ENCODE results near the gene HDAC4. TPM values are rescaled to one million over a fixed set of nuclear protein-coding genes. Genes with fewer than 3 reads are reported as not detected.

The HDAC4 gene
- total RNA-seq, 1 donor from 2014 or later = 33.9 TPM

GRCh38 chr2:239152239-239152915 lies 248.4 kb downstream of the HDAC4 start:
- no peak for ATAC-seq

DNA sequence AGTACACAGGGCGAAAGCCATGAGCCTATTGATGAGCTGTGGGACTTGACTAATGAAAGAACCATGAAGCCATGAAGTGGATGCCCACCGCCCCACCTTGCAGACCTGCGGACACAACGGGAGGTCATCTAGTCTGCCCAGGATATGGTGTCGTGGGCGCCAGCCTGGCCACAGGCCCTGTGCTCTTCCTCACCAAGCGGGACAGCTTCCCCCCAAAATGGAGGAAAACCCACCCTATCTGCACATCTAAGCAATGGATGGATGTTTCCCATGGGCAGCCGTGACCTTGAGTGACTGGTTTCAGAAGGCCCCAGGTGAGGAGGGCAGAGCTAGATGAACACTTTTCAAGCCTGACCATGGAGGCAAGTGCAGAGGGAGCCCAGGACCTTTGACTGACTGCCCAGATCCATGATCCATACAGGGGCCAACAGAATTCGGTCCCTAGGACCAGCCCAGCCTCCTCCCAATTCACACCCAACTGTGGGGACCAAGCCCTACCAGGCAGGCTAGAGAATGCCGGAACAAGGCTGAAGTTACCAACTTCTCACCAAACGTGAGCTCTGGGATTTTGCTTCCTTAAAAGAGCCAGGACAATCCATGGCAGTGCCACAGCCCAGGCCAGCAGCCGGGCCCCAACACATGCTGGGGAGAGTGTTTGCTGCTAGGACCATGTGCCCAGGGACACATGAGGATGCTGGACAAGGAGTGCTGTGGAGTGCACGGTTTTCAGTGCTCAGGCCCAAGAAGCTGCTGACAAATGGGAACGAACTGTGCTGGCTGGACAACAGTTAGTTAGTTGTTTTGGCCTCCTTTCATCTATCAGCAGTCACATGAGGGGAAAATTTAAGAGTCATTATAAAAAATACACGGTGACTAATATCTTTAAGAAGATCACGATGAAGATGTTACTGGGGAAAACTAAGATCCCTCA lies 249.4 kb downstream of the HDAC4 start:
- no peak for ATAC-seq

DNA sequence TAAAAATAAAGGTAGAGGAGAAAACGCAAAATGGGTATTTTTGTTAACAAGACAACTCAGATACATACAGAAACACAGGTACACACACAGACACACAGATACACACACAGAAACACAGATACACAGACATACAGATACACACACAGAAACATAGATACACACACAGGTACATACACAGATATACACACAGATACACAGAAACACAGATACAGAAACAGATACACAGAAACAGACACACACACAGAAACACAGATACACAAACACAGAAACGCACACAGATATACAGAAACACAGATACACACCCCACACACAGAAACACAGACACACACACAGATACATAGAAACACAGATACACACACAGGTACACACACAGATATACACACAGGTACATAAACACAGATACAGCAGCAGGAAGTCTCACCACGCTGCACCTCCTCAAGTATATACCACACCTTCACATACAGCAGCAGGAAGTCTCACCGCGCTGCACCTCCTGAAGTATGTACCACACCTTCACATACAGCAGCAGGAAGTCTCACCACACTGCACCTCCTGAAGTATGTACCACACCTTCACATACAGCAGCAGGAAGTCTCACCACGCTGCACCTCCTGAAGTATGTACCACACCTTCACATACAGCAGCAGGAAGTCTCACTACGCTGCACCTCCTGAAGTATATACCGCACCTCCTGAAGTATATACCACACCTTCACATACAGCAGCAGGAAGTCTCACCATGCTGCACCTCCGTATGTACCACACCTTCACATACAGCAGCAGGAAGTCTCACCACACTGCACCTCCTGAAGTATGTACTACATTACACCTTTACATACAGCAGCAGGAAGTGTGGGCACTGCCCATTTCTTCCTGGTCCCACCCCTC lies 250.5 kb downstream of the HDAC4 start:
- ATAC-seq = peak; percentile 67

DNA sequence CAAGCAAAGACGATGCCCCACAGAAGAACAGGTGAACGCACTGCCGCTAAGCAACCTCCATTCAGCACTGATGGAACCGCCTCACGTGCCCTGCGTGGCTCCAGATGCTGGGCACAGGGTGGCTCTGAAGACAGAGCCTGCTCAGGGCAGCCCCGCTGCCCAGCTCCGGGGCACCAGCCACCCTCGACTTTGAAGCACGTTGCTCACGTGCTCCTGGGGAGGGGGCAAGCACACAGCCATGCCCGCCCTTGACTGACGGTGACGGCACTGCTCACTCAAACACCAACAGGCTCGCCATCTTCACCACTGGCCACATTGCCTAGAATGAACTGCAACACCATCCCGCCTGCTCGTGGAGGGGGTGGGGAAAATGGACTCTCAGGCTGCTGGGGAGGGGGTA lies 251.3 kb downstream of the HDAC4 start:
- ATAC-seq = no peak

DNA sequence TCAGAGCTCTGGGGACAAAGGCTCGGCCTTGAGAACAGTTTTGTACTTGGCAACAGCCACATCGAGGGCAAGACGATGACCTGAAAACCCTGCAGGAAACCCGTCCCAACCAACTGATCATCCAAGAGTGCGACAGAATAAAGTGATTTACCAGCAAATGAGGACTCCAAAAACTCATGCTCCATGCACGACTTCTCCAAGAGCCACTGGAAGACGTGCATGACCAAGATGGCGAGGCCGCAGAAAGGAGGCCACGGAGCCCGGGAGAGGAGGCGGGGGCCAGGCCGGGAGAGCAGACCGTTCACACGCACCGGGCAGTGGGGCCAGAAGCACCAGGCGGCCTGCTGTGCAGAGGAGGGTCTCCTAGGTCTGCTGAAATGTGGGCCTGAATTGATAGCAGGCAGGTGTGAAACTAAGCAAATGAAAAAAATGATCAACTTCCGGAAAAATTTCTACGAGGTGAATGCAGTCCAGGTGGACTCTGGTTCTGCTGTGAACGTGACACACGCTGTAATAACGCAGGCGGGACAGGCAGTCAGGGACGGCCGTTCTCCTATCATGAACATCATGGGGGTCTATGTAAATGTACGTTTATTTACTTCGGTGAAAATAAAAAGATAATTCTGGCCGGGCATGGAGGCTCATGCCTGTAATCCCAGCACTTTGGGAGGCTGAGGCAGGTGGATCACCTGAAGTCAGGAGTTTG lies 252.2 kb downstream of the HDAC4 start:
- ATAC-seq = no peak

GRCh38 chr2:239147376-239147775 lies 253.4 kb downstream of the HDAC4 start:
- ATAC-seq = no peak

GRCh38 chr2:239146741-239147181 lies 254.1 kb downstream of the HDAC4 start:
- ATAC-seq = no peak

GRCh38 chr2:239146011-239146641 lies 254.7 kb downstream of the HDAC4 start:
- no peak for ATAC-seq

- ATAC-seq = no peak
These were observed 255.2 kb downstream of the HDAC4 start for GRCh38 chr2:239145601-239146000.

- ATAC-seq = no peak
These were observed 255.7 kb downstream of the HDAC4 start for GRCh38 chr2:239145106-239145505.

- no peak for ATAC-seq
These were observed 256.2 kb downstream of the HDAC4 start for GRCh38 chr2:239144713-239144999.

DNA sequence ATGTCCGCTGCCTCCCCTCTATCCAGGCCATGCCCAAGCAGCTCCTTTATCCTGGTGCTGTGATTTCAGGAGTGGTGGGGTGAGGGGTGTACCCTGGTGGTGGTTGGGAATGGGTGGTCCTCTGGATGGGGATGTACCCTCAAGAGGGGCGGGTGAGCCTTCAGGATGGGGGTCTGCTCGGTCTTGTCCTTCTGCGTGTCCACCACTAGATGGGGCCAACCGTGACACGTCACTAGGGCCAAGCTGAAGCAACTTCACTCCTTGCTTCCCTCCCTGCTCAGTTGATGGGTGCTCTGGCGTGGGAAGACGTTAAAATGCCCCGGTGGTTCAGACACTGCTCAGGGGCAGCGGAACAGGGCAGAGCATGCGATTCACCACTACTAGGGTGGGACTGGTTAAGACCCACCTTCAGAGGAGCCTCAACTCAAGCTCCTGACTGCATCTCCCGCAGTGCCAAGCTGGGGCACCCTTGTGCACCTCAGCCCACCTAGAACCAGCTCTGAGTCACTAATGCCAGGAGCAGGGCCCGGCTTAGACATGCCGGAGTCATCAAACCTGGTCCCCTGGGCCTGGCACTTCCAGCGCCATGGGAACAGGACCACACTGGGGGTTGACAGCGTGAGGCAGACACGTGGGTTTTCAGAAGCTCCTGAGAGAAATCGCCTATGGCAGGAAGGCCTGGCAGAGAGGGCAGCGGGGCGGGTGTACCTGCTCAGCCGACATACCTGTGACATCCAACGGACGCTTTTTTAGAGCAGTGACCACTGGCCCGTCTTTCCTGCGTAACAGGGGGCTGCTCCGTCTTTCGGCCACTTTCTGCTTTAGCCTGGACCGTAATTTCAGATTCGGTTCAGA lies 256.7 kb downstream of the HDAC4 start:
- peak; percentile 17 for ATAC-seq

GRCh38 chr2:239142806-239143205 lies 258.0 kb downstream of the HDAC4 start:
- ATAC-seq = peak; percentile 32

DNA sequence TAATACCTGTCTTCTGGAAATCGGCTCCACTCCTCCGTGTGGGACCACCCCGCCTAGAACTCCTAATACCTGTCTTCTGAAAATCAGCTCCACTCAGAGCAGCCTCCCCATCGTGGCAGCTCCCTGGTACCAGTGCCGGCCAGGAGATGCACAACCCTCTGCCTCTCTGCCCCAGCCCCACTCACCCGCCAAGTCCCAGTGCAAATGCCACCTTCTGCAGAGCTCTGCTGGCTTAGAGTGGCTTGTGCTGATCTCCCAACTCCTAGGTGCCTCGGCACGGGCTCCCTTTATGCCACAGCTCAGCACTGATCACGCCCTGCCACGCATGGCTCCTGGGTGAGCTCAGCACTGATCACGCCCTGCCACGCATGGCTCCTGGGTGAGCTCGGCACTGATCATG lies 258.5 kb downstream of the HDAC4 start:
- no peak for ATAC-seq

- no peak for ATAC-seq
These were observed 259.6 kb downstream of the HDAC4 start for GRCh38 chr2:239141021-239141760.

- no peak for ATAC-seq
These were observed 260.3 kb downstream of the HDAC4 start for GRCh38 chr2:239140346-239141020.

- no peak for ATAC-seq
These were observed 261.3 kb downstream of the HDAC4 start for GRCh38 chr2:239139566-239139965.

GRCh38 chr2:239139101-239139500 lies 261.7 kb downstream of the HDAC4 start:
- no peak for ATAC-seq

DNA sequence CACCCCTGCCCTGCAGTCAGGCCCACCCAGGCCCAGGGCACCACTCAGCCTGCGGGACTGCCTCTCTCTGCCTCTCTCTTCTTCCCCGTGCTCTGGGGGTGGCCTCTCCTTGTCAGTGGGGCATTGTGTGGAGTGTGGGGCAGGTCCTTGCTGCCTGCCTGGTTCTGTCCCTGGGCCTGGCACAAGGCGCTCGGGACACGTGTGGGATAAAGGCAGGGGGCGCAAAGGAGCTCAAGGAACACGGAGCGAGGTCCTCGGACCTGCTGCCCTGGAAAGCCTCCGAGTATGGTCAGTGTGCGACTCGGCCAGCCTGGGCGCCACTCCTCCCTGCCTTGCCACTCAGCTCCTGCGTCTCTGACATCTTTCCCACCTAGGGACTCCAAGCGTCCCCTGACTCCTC lies 262.2 kb downstream of the HDAC4 start:
- ATAC-seq = no peak

GRCh38 chr2:239137898-239138283 lies 262.9 kb downstream of the HDAC4 start:
- no peak for ATAC-seq
